Mesendoderm (in vitro differentiated cells): Measurements from ENCODE around the gene DCLRE1B.
A peak's percentile ranks its signal among the peaks of the same experiment; 100 is the strongest.

Experiments used
- DNase-seq: peaks from one replicate; pipeline ENCODE4 v3.0.0; 2013
- H2AK5ac ChIP-seq: 2 replicates; pipeline ENCODE4 v1.6.1; 2013; ENCODE audit warnings: low read length, inconsistent platforms
- H2BK120ac ChIP-seq: 2 replicates; pipeline ENCODE4 v1.6.1; 2013; ENCODE audit warnings: low read depth, mild to moderate bottlenecking, low read length, moderate library complexity, mixed read lengths
- H2BK15ac ChIP-seq: replicated peaks from 2 replicates; pipeline ENCODE4 v1.6.1; 2013; ENCODE audit warnings: low read depth, mild to moderate bottlenecking, moderate library complexity
- H2BK5ac ChIP-seq: 2 replicates; pipeline ENCODE4 v1.6.1; 2013; ENCODE audit warnings: low read length, inconsistent platforms
- H3K18ac ChIP-seq: 2 replicates; pipeline ENCODE4 v1.6.1; 2013; ENCODE audit warnings: mild to moderate bottlenecking, low read length, mixed read lengths
- H3K23ac ChIP-seq: one replicate; pipeline ENCODE4 v1.6.1; 2013; ENCODE audit warnings: low read length
- H3K27ac ChIP-seq: 2 replicates; pipeline ENCODE4 v1.5.1; 2013; ENCODE audit warnings: low read depth, mild to moderate bottlenecking, inconsistent platforms, low read length, moderate library complexity
- H3K27me3 ChIP-seq: 2 replicates; pipeline ENCODE4 v1.6.1; 2013; ENCODE audit warnings: low read length, control low read depth, mild to moderate bottlenecking, inconsistent platforms; ENCODE audit not compliant: insufficient read depth, poor library complexity
- H3K36me3 ChIP-seq: 2 replicates; pipeline ENCODE4 v1.6.1; 2013; ENCODE audit warnings: low read length, inconsistent platforms; ENCODE audit not compliant: control insufficient read depth, insufficient read depth
- H3K4ac ChIP-seq: one replicate; pipeline ENCODE4 v1.6.1; 2013; ENCODE audit warnings: low read depth, mild to moderate bottlenecking, low read length, moderate library complexity
- H3K4me1 ChIP-seq: 2 replicates; pipeline ENCODE4 v1.6.1; 2013; ENCODE audit warnings: low read depth, low read length, inconsistent platforms; ENCODE audit not compliant: control insufficient read depth
- H3K4me2 ChIP-seq: 2 replicates; pipeline ENCODE4 v1.6.1; 2013; ENCODE audit warnings: low read length
- H3K4me3 ChIP-seq: 2 replicates; pipeline ENCODE4 v1.5.1; 2013; ENCODE audit warnings: mild to moderate bottlenecking, low read length
- H3K56ac ChIP-seq: one replicate; pipeline ENCODE4 v1.6.1; 2013; ENCODE audit warnings: low read length
- H3K79me1 ChIP-seq: 2 replicates; pipeline ENCODE4 v1.6.1; 2013; ENCODE audit warnings: low read length, inconsistent platforms
- H3K79me2 ChIP-seq: 2 replicates; pipeline ENCODE4 v1.6.1; 2013; ENCODE audit warnings: mild to moderate bottlenecking, low read length; ENCODE audit not compliant: control insufficient read depth, insufficient read depth
- H3K9ac ChIP-seq: 2 replicates; pipeline ENCODE4 v1.6.1; 2013; ENCODE audit warnings: low read length, inconsistent platforms
- H4K5ac ChIP-seq: one replicate; pipeline ENCODE4 v1.6.1; 2013; ENCODE audit warnings: low read length
- H4K8ac ChIP-seq: one replicate; pipeline ENCODE4 v1.6.1; 2013; ENCODE audit warnings: low read depth, mild to moderate bottlenecking, control low read depth, low read length, moderate library complexity
- WGBS: extraction: QIAGEN DNeasy Blood & Tissue Kit; methylation state at CpG from one replicate; pipeline ENCODE4 v1.1.7; 2013; ENCODE audit warnings: low lambda C conversion rate, missing lambda C conversion rate; ENCODE audit not compliant: insufficient coverage; ENCODE audit errors: extremely low coverage; 5-methylcytosine and 5-hydroxymethylcytosine counted together

DCLRE1B gene

DNA sequence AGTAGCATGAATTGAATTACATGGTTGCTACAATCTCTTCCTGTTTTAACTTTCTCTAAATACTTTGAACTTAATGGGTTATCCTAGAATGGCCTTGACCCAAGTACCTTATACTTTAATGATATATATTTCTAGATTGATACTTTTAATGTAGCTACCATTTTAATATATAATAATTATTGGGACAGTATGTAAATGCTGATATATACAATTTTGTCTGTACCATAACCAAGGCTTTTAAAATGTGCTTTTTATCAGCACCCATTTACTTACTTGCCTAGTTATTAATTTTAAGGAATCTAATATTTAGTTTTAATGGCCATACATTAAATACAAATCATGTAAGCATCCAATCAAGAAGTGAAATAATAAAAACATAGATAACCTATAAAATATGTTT, 37.4 kb downstream of the DCLRE1B start:
- peaks cover 13% of the 10 kb centered on the region for H3K79me1 ChIP-seq

GRCh38 chr1:113943028-113943811, 38.1 kb downstream of the DCLRE1B start:
- Histone ChIP-seq H3K4ac (no peak overlapping the region), H2BK15ac (no peak overlapping the region), H3K18ac (no peak overlapping the region), H3K27me3 (no peaks in the 10 kb centered on the region), H3K9ac (no peak overlapping the region), H3K79me1 (peaks cover 11% of the 10 kb centered on the region), H2BK120ac (no peak overlapping the region), H3K4me2 (no peak overlapping the region), H4K8ac (no peak overlapping the region), H2BK5ac (no peak overlapping the region), H3K4me1 (no peaks in the 10 kb centered on the region), H3K4me3 (no peak overlapping the region), H3K56ac (no peak overlapping the region), H3K79me2 (peaks cover 5% of the 10 kb centered on the region), H3K23ac (no peak overlapping the region), H3K27ac (no peak overlapping the region), H3K36me3 (peaks cover 4% of the 10 kb centered on the region), H4K5ac (no peak overlapping the region), H2AK5ac (no peak overlapping the region)
- DNase-seq, result no peak

More for the DNA sequence above, 37.4 kb downstream of the DCLRE1B start:
- Histone ChIP-seq H4K8ac (no peak overlapping the region), H3K56ac (no peak overlapping the region), H3K27ac (no peak overlapping the region), H3K18ac (no peak overlapping the region), H3K36me3 (peaks cover 4% of the 10 kb centered on the region), H2AK5ac (no peak overlapping the region), H3K4ac (no peak overlapping the region), H3K4me1 (peaks cover 1% of the 10 kb centered on the region), H2BK120ac (no peak overlapping the region), H3K4me3 (no peak overlapping the region), H3K23ac (no peak overlapping the region), H3K79me2 (peaks cover 9% of the 10 kb centered on the region), H3K27me3 (no peaks in the 10 kb centered on the region), H2BK5ac (no peak overlapping the region), H4K5ac (no peak overlapping the region), H3K9ac (no peak overlapping the region), H3K4me2 (no peak overlapping the region), H2BK15ac (no peak overlapping the region)
- no peak for DNase-seq

- no peak overlapping the region for H2BK120ac ChIP-seq
- no peak overlapping the region for H3K4me3 ChIP-seq
- H3K4me1 ChIP-seq, result no peaks in the 10 kb centered on the region
- no peak overlapping the region for H3K56ac ChIP-seq
- H3K36me3 ChIP-seq, result peaks cover 4% of the 10 kb centered on the region
- H4K8ac ChIP-seq, result no peak overlapping the region
- H3K23ac ChIP-seq, result no peak overlapping the region
- no peak overlapping the region for H2BK5ac ChIP-seq
- no peak overlapping the region for H2AK5ac ChIP-seq
- H3K79me1 ChIP-seq, result peaks cover 9% of the 10 kb centered on the region
- H3K9ac ChIP-seq, result no peak overlapping the region
- H3K27me3 ChIP-seq, result no peaks in the 10 kb centered on the region
- H3K27ac ChIP-seq, result no peak overlapping the region
- DNase-seq, result no peak
- no peak overlapping the region for H3K18ac ChIP-seq
- no peak overlapping the region for H4K5ac ChIP-seq
- H3K79me2 ChIP-seq, result peaks cover 1% of the 10 kb centered on the region
- H2BK15ac ChIP-seq, result no peak overlapping the region
- no peak overlapping the region for H3K4me2 ChIP-seq
- WGBS, result no CpG with 5 or more reads among the region's 1 CpG
- H3K4ac ChIP-seq, result no peak overlapping the region
Measured at GRCh38 chr1:113945329-113945728, 40.2 kb downstream of the DCLRE1B start.

DNA sequence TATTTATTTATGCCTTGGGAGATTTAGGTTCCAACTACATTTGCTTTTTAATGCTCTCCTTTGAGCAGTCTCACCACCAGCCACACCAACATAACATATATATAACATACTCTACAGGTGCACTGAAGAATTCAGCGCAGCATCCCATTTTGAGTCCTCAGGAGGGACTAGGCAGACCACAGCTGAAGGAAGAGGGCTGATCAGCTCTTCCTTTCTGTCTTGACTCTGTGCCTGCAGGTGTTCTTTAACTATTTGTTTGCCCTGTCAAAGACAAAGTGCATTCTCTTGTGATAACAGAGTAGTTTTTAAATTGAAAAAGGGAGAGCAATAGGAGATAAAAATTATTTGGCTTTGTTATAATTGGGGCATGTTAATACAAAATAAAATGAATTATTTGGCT, 41.0 kb downstream of the DCLRE1B start:
- Histone ChIP-seq H3K18ac (no peak overlapping the region), H3K79me2 (peaks cover 1% of the 10 kb centered on the region), H2BK15ac (no peak overlapping the region), H3K23ac (no peak overlapping the region), H2AK5ac (no peak overlapping the region), H4K8ac (no peak overlapping the region), H3K79me1 (peaks cover 7% of the 10 kb centered on the region), H3K4ac (no peak overlapping the region), H3K4me1 (no peaks in the 10 kb centered on the region), H3K56ac (no peak overlapping the region), H3K27me3 (no peaks in the 10 kb centered on the region), H3K36me3 (peaks cover 2% of the 10 kb centered on the region), H3K4me2 (no peak overlapping the region), H3K27ac (no peak overlapping the region), H2BK120ac (no peak overlapping the region), H4K5ac (no peak overlapping the region), H2BK5ac (no peak overlapping the region), H3K4me3 (no peak overlapping the region), H3K9ac (no peak overlapping the region)
- no CpG with 5 or more reads among the region's 1 CpG for WGBS
- DNase-seq, result no peak

DNA sequence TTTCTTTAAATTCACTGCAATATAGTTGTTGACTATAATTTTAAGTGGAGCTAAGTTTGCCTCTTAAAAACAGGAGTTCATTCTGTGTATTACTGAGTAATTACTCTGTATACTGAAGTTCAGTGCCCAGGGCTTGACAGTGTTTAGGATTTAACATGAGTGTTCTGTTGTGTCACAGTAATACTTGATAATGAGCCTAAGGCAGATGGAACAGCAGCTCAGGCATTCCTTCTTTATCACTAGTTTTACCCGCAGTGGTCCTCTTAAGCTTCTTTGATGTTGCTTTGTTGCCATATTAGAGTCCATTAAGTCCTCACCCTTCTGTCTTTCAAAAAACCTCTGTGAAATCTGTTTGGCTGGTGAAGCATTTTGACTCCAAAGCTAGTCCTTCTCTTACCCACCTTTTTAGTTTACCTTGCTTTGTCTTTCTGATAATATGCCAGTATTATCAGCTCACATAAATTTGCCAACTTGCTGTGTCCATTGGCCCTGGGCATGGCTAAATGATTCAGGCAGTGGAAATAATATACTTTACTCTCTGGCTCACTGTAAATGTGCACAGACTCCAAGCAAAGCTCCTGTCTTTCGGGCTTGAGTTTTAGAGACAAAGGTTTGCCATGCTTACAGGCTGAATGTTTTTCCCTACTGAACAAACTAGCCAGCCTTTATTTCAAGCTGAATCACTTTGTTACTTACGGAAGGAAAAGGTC, 41.7 kb downstream of the DCLRE1B start:
- Histone ChIP-seq H2AK5ac (no peak overlapping the region), H3K18ac (peak overlapping the region; percentile 30)

More for the DNA sequence above, 41.7 kb downstream of the DCLRE1B start:
- Histone ChIP-seq H4K5ac (no peak overlapping the region), H3K79me2 (no peaks in the 10 kb centered on the region), H3K79me1 (peaks cover 6% of the 10 kb centered on the region), H2BK15ac (no peak overlapping the region), H3K4me3 (no peak overlapping the region), H2BK120ac (no peak overlapping the region), H3K27me3 (no peaks in the 10 kb centered on the region), H3K4ac (no peak overlapping the region), H3K4me2 (no peak overlapping the region), H3K56ac (no peak overlapping the region), H2BK5ac (no peak overlapping the region), H3K27ac (no peak overlapping the region), H3K9ac (no peak overlapping the region), H3K23ac (no peak overlapping the region), H3K36me3 (no peaks in the 10 kb centered on the region), H3K4me1 (no peaks in the 10 kb centered on the region), H4K8ac (no peak overlapping the region)
- DNase-seq, result peak; percentile 68
- no CpG with 5 or more reads among the region's 3 CpGs for WGBS
